HG02642 (cell line): ENCODE data around the gene ADCY1.

Experiments used
- ATAC-seq: cut with Tn5 transposase; IDR thresholded peaks from one replicate; pipeline ENCODE4 v1.9.1; 2021; ENCODE audit warnings: mild to moderate bottlenecking; ENCODE audit not compliant: unreplicated experiment, poor library complexity

ADCY1 gene

GRCh38 chr7:45617166-45617565 lies 43.0 kb downstream of the ADCY1 start:
- ATAC-seq: no peak

- ATAC-seq: no peak
Measured at GRCh38 chr7:45622058-45622457, 47.9 kb downstream of the ADCY1 start.

GRCh38 chr7:45623157-45623556 lies 49.0 kb downstream of the ADCY1 start:
- ATAC-seq: no peak

- ATAC-seq: no peak
Measured at GRCh38 chr7:45623740-45624391, 49.7 kb downstream of the ADCY1 start.

- ATAC-seq: no peak
Measured at GRCh38 chr7:45624392-45624760, 50.2 kb downstream of the ADCY1 start.

GRCh38 chr7:45625067-45625466 lies 50.9 kb downstream of the ADCY1 start:
- ATAC-seq: no peak

GRCh38 chr7:45625714-45626440 lies 51.7 kb downstream of the ADCY1 start:
- ATAC-seq: no peak

- ATAC-seq: no peak
Measured at GRCh38 chr7:45626441-45627430, 52.6 kb downstream of the ADCY1 start.

- ATAC-seq: no peak
Measured at GRCh38 chr7:45627691-45628456, 53.7 kb downstream of the ADCY1 start.

GRCh38 chr7:45631569-45631968 lies 57.4 kb downstream of the ADCY1 start:
- ATAC-seq: no peak

- ATAC-seq: no peak
Measured at GRCh38 chr7:45636733-45637132, 62.6 kb downstream of the ADCY1 start.

GRCh38 chr7:45638916-45639315 lies 64.7 kb downstream of the ADCY1 start:
- no peak for ATAC-seq

GRCh38 chr7:45642044-45642443 lies 67.9 kb downstream of the ADCY1 start:
- ATAC-seq: no peak

- peak; percentile 54 for ATAC-seq
Measured at GRCh38 chr7:45643630-45644029, 69.5 kb downstream of the ADCY1 start.

- ATAC-seq: no peak
Measured at GRCh38 chr7:45644237-45644636, 70.1 kb downstream of the ADCY1 start.

- ATAC-seq: no peak
Measured at GRCh38 chr7:45645141-45645969, 71.2 kb downstream of the ADCY1 start.

GRCh38 chr7:45646207-45646821 lies 72.1 kb downstream of the ADCY1 start:
- no peak for ATAC-seq

- no peak for ATAC-seq
Measured at GRCh38 chr7:45646996-45647825, 73.0 kb downstream of the ADCY1 start.
